HG02588 (cell line): Measurements from ENCODE around the gene CA7.
"Not testable (repeated sequence)": the region's sequence is repeated elsewhere in the genome, so short reads cannot be mapped to it uniquely, and the experiment has no call there.

ENCODE experiments used
- ATAC-seq: cut with Tn5 transposase; IDR thresholded peaks from one replicate; pipeline ENCODE4 v1.9.1; 2021; ENCODE audit warnings: mild to moderate bottlenecking, moderate library complexity; ENCODE audit not compliant: unreplicated experiment

The CA7 gene

GRCh38 chr16:66895999-66896398 is 51.8 kb downstream of the CA7 start:
- ATAC-seq, result no peak

DNA sequence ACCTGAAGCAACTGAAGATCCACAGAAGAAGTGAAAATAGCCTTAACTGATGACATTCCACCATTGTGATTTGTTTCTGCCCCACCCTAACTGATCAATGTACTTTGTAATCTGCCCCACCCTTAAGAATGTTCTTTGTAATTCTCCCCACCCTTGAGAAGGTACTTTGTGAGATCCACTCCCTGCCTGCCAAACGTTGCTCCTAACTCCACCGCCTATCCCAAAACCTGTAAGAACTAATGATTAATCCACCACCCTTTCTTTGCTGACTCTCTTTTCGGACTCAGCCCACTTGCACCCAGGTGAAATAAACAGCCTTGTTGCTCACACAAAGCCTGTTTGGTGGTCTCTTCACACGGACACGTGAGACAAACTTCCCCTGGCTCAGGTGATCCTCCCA is 52.5 kb downstream of the CA7 start:
- ATAC-seq, result not testable (repeated sequence)

DNA sequence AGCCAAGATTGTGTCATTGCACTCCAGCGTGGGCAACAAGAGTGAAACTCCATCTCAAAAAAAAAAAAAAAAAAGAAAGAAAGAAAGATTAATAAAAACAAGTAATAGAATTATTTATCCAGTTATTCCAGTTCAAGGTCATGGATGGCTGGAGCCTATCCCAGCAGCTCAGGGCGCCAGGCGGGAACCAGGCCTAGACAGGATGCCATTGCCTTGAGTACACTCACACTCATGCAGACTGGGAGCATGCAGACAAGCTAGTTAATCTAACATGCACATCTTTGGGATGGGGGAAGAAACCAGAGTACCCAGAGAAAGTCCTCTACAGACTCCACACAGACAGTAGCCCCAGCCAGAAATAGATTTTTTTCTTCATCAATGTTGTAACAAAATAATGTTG is 54.0 kb downstream of the CA7 start:
- no peak for ATAC-seq

GRCh38 chr16:66898933-66899309 is 54.7 kb downstream of the CA7 start:
- no peak for ATAC-seq

DNA sequence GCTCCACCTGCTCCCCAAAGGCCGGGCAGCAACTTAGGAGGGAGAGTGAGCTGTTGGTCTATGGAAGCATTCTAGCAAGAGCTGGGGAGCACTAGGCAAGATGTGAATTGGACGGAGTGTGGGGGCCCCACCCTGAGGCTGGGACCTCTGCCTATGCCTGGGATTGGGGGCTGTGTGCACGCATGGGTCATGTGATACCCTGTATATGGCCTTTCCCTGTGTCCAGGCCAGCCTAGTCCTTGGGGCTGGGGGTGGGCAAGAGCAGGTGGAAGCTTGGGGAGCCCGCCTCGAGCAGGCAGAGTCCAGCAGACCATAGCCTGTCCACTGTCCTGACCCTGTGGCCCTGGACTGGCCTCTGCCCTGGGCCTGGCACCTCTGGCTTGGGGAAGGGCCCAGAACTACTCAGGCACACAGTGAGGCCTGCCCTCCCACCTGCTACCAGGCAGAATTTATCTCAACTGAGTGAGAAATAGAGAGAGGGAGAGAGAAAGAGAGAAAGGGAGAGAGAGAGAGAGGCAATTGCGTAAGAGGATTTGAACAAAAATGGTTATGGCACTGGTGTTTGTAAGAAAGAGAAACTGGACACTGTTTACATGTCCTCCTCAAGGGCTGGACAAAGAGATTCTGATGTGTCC is 55.2 kb downstream of the CA7 start:
- ATAC-seq, result no peak

DNA sequence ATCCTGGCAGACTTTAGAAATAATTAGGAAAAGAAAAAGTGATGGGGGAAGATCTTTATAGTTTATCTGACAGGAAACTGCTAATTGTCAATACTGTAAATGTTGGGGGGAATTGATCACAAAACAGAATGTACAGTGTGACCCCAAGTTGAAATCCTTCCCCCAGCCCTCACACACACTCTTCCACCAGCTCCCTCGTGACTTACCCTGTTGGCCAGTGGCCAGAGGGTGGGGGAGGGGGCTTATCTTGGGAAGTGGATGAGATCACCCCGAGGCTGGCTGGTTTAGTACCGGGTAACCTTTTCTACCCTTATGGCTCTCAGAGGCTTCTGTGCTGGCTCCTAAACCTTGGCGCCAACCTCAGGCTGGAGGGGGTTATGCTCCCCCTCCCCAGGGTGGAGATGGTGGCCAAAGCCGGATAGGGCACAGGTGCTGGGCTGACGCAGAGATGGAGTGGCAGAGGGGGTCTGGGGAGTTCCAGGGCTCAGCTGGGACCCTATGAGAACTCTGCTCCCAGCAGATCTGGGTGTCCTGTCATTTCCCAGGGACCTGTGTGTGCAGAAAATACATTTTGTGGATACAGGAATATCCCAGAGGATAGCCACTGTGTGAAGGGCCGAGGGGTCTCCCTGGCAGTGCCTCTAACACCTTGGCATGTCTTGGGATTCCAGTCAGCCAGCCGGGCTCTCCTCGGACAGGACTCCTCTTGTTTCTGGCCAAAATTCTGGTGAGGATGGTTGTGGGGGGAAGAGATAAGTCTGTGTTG is 55.9 kb downstream of the CA7 start:
- ATAC-seq, result no peak

DNA sequence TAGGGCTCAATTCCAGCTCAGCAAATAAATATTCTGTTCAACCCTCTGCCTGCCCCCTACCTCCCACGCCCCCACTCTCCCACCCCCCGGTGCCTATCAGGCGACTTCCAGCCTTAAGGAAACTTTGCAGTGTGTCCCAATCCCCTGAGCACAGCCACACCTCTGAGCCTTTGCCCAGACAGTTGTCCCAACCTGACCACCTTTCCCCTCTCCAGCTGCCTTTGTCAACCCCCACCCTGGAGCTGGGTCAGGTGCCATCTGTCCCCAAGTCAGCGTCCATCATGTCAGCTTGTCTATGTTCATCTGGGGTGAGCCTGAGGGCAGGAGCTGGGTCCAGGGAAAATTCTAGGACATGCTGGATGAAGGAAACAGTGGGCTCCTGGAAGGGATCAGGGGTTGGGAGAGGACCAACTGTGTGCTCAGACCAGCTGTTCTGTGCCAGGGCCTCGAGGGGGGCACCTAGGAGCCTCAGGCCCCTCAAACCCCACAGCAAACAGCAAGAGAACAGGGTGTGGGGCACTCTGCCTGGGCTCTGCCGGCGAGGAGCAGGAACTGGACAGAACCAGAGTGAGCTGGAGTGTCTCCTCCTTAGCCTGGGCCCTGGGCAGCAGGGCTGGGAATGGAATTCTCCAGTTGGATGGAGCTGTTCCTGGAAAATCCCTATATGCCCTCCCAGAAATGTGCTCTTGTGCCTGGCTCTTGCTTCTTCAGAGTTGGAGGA is 56.7 kb downstream of the CA7 start:
- ATAC-seq, result no peak

DNA sequence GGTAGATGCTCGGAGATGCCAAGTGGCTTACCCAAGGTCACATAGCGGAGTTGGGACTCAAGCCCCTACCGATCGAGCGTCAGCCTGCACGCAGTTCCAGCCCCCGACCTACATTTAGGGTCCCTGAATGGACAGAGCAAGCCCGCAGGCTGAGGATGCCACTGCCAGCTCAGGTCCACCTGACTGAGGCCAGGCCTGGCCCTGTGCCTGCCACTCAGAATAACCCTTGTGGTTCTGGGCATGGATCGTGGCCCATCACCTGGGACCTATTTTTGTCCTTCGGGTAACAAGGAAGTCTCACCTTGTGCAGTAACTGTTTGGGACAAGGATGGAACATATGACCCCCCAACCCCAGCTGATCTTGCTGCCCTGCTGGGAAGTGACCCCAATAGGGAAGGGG is 57.4 kb downstream of the CA7 start:
- ATAC-seq, result no peak

DNA sequence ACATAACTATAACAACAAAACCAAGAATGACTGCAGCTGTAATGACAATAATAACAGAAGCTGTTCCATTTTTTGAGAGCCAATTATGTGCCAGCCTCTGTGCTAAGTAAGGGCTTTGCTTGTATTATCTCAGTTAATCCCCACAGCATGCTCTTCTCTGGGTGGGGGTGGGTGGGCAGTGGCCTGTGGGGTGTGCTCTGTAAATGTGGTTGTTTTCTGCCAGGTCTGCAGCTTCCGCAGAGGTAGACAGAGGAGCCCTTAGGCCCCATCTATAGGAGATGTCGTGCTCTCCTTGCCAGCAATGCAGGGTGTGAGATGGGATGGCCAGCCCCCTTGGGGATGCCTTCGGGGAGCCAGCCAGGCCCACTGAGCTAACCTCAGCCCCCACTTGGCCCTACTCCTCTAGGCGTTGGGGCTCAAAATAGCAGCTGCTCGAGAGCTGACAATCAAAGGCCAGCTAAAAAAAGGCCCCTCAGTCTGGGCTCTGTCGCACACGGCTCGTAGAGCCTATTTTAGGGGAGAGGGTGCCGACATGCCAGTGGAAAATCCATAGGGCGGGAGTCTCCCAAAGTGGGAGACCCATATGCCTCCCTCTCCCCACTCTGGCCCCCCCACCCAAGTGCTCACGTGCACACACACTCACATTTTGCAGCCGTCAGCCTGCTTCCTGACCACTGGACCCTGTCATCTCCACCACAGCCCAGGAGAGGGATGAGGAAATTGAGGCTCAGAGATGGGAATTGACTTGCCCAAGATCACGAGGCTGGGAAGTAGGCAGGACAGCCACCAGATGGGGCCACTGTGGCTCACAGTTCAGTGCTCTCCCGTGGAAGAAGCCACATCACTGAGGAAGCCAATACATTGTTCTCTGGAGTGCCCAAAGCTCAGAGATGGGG is 58.7 kb downstream of the CA7 start:
- ATAC-seq, result no peak
